ENCODE data around the gene RS1. TPM values are rescaled to one million over a fixed set of nuclear protein-coding genes. Genes with fewer than 3 reads are reported as not detected.

The RS1 gene
- total RNA-seq, 1 experiment from 2014 or later = 0.09 TPM

DNA sequence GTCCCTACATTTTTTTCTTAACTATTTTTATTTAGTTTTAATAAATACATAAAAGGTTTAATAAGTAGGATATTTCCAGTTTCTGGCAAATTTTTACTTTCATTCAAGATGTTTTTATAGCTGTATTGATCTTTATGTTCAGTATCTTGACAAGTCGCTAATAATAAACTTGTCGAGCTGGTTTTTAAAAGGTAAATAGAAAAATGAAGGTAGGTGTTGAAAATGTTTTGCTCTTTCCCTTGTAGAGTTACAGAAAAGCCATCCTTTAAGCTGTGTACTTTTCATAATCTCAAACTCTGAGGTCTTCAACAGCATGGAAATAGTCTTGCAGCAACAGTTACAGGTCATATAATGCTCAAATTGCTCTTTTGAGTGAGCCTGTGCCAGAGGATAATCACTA lies 52.6 kb downstream of the RS1 start:
- POLR2A ChIA-PET = no interaction called here
- H3K4me3 ChIP-seq (ENCODE audit: low read depth, low read length) = no peak overlapping the region
- no peaks in the 10 kb centered on the region for H3K27me3 ChIP-seq (replicated peaks; ENCODE audit: control insufficient read depth, insufficient read depth, low read length)
- Mint-ChIP-seq H3K36me3 (ENCODE audit: insufficient read depth, unreplicated experiment) (peaks cover 26% of the 10 kb centered on the region), H3K27me3 (ENCODE audit: insufficient read depth, unreplicated experiment) (no peaks in the 10 kb centered on the region), H3K4me3 (ENCODE audit: unreplicated experiment) (no peak overlapping the region), H3K9me3 (ENCODE audit: unreplicated experiment) (no peaks in the 10 kb centered on the region), H3K4me1 (ENCODE audit: low read depth, unreplicated experiment) (peaks cover 26% of the 10 kb centered on the region), H3K27ac (ENCODE audit: unreplicated experiment) (peak overlapping the region; percentile 77)
- peaks cover 65% of the 10 kb centered on the region for H3K4me1 ChIP-seq
- no peaks in the 10 kb centered on the region for H3K9me3 ChIP-seq
- CTCF ChIA-PET = interaction anchor here (0.6 to 0.8 kb wide), 3 partner anchors 57 to 276 kb away, joined by 3 to 5 read pairs (median 3); no protein-coding TSS in a partner anchor
- DNase-seq = no peak
- intact Hi-C loops (cut with micrococcal nuclease; ENCODE audit: unreplicated experiment) = no loop called here
- TF ChIP-seq CTCF (IDR thresholded peaks at IDR 0.05; ENCODE audit: insufficient read depth in 1 of 2, low read depth in 1 of 2, low read length in 1 of 2, severe bottlenecking in 1 of 2, unreplicated experiment in 1 of 2) = no peak
- BruUV-seq (replicated peaks) = no TSS peak
- no peaks in the 10 kb centered on the region for H3K36me3 ChIP-seq (ENCODE audit: control insufficient read depth, insufficient read depth, low read length)

GRCh38 chrX:18617407-18617750 lies 54.5 kb downstream of the RS1 start:
- Mint-ChIP-seq H3K4me3 (ENCODE audit: unreplicated experiment) (peak overlapping the region; percentile 77), H3K36me3 (ENCODE audit: insufficient read depth, unreplicated experiment) (peaks cover 29% of the 10 kb centered on the region), H3K9me3 (ENCODE audit: unreplicated experiment) (no peaks in the 10 kb centered on the region), H3K27me3 (ENCODE audit: insufficient read depth, unreplicated experiment) (no peaks in the 10 kb centered on the region), H3K4me1 (ENCODE audit: low read depth, unreplicated experiment) (peaks cover 23% of the 10 kb centered on the region), H3K27ac (ENCODE audit: unreplicated experiment) (peak overlapping the region; percentile 98)
- TF ChIP-seq CTCF (IDR thresholded peaks at IDR 0.05; ENCODE audit: insufficient read depth in 1 of 2, low read depth in 1 of 2, low read length in 1 of 2, severe bottlenecking in 1 of 2, unreplicated experiment in 1 of 2) = no peak
- ChIA-PET POLR2A (interaction anchor here (0.9 to 2.0 kb wide), 3 partner anchors 193 to 268 kb away, joined by 4 to 7 read pairs (median 5); no protein-coding TSS in a partner anchor), CTCF (interaction anchor here (1.0 kb wide), 1 partner anchor 207 kb away, joined by 3 read pairs; no protein-coding TSS in a partner anchor)
- Histone ChIP-seq H3K4me1 (peaks cover 46% of the 10 kb centered on the region), H3K4me3 (ENCODE audit: low read depth, low read length) (no peak overlapping the region; the same call in 1 of the 2 replicates), H3K9me3 (no peaks in the 10 kb centered on the region), H3K27me3 (replicated peaks; ENCODE audit: control insufficient read depth, insufficient read depth, low read length) (no peaks in the 10 kb centered on the region), H3K36me3 (ENCODE audit: control insufficient read depth, insufficient read depth, low read length) (no peaks in the 10 kb centered on the region)
- DNase-seq = peak; percentile 66 to 70
- intact Hi-C loops (cut with micrococcal nuclease; ENCODE audit: unreplicated experiment) = loop anchor here (2.0 kb wide), 1 partner anchor 269 kb away; no protein-coding TSS in a partner anchor
- no TSS peak for BruUV-seq (replicated peaks)

GRCh38 chrX:18616688-18617406 lies 55.1 kb downstream of the RS1 start:
- H3K4me1 Mint-ChIP-seq (ENCODE audit: low read depth, unreplicated experiment) = peaks cover 23% of the 10 kb centered on the region
- BruUV-seq (replicated peaks) = TSS peak; percentile 85
- POLR2A ChIA-PET = interaction anchor here (0.9 to 2.0 kb wide), 3 partner anchors 192 to 269 kb away, joined by 4 to 7 read pairs (median 5); no protein-coding TSS in a partner anchor
- no peaks in the 10 kb centered on the region for H3K36me3 ChIP-seq (ENCODE audit: control insufficient read depth, insufficient read depth, low read length)
- H3K4me1 ChIP-seq = peaks cover 40% of the 10 kb centered on the region
- TF ChIP-seq CTCF (IDR thresholded peaks at IDR 0.05; ENCODE audit: insufficient read depth in 1 of 2, low read depth in 1 of 2, low read length in 1 of 2, severe bottlenecking in 1 of 2, unreplicated experiment in 1 of 2) = no peak
- intact Hi-C loops (cut with micrococcal nuclease; ENCODE audit: unreplicated experiment) = loop anchor here (2.0 kb wide), 1 partner anchor 270 kb away; no protein-coding TSS in a partner anchor
- peak overlapping the region; percentile 98 for H3K27ac Mint-ChIP-seq (ENCODE audit: unreplicated experiment)
- no peaks in the 10 kb centered on the region for H3K27me3 ChIP-seq (replicated peaks; ENCODE audit: control insufficient read depth, insufficient read depth, low read length)
- peak overlapping the region; percentile 77 for H3K4me3 Mint-ChIP-seq (ENCODE audit: unreplicated experiment)
- CTCF ChIA-PET = interaction anchor here (1.0 kb wide), 1 partner anchor 207 kb away, joined by 3 read pairs; no protein-coding TSS in a partner anchor
- H3K27me3 Mint-ChIP-seq (ENCODE audit: insufficient read depth, unreplicated experiment) = no peaks in the 10 kb centered on the region
- H3K4me3 ChIP-seq (ENCODE audit: low read depth, low read length) = peak overlapping the region; percentile 15
- peaks cover 29% of the 10 kb centered on the region for H3K36me3 Mint-ChIP-seq (ENCODE audit: insufficient read depth, unreplicated experiment)
- peak in 1 of 2 experiments; percentile 19 for DNase-seq
- H3K9me3 Mint-ChIP-seq (ENCODE audit: unreplicated experiment) = no peaks in the 10 kb centered on the region
- H3K9me3 ChIP-seq = no peaks in the 10 kb centered on the region

All from Caco-2 (cell line).